Measurements from ENCODE around the gene RAD51AP1. TPM values are rescaled to one million over a fixed set of nuclear protein-coding genes. Genes with fewer than 3 reads are reported as not detected.

The RAD51AP1 gene
- total and polyA plus RNA-seq, 9 donors = 0.53 to 3.4 (median 1.6) TPM

DNA sequence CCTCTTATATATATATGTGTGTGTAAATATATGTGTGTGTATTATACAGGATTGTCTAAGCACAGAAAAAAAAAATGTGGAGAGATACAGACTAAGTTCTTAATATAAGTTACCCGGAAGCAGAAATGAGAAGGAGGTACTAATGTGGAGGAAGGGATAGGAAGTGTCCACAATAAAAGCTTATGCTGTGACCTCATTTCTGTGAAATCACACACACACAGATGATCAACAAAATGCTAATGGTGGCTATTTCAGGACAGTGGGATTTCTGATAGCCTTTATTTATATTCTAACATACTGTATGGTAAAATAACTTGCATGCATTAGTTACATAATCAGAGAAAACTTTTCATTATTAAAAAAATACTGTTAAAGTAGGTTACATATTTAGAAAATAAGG, 8.5 kb upstream of the RAD51AP1 start:
- no peaks in the 10 kb centered on the region for H3K36me3 ChIP-seq
- no peaks in the 10 kb centered on the region for H3K27me3 ChIP-seq
- H3K4me1 ChIP-seq (ENCODE audit: insufficient read depth) = no peaks in the 10 kb centered on the region
- 47 to 75% (median 60%) methylated on average over 1 of the region's 1 CpG for WGBS, 3 donors
- intact Hi-C loops (cut with DNase I) = no loop called here
- DNase-seq = no peak
- TF ChIP-seq, protein P1, sequence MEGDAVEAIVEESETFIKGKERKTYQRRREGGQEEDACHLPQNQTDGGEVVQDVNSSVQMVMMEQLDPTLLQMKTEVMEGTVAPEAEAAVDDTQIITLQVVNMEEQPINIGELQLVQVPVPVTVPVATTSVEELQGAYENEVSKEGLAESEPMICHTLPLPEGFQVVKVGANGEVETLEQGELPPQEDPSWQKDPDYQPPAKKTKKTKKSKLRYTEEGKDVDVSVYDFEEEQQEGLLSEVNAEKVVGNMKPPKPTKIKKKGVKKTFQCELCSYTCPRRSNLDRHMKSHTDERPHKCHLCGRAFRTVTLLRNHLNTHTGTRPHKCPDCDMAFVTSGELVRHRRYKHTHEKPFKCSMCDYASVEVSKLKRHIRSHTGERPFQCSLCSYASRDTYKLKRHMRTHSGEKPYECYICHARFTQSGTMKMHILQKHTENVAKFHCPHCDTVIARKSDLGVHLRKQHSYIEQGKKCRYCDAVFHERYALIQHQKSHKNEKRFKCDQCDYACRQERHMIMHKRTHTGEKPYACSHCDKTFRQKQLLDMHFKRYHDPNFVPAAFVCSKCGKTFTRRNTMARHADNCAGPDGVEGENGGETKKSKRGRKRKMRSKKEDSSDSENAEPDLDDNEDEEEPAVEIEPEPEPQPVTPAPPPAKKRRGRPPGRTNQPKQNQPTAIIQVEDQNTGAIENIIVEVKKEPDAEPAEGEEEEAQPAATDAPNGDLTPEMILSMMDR (IDR thresholded peaks at IDR 0.05) = no peak
- TF ChIP-seq EP300 (IDR thresholded peaks at IDR 0.05) = no peak
- H3K27ac ChIP-seq = no peak overlapping the region
- no peak overlapping the region for H3K4me3 ChIP-seq
- no peaks in the 10 kb centered on the region for H3K9me3 ChIP-seq

DNA sequence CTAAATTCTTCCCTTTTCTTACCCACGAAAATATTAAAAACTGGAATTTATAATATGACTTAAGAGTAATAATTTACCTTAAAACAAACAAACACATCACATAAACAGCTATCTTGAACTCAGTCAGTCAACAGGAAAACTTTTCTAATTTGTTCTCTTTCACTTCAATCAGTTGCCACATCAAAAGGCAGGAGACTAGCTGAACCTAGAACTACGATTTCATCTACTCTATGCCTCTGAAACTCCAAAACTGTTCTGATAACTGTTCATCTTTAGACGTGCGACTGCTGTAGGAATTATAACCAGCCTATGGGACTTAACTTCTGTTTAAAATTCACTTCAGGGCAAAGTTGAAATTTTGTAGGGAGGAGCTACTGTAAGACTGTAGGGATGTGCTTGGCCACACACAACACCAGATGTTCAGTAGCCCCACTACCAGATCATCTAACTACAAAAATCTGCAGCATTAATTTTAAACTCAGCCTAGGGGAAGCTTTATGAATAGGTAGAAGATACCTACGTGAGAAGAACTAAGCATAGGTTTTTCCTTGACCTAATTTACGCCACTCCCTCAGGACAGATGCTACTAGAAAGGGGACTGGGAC, 7.6 kb upstream of the RAD51AP1 start:
- Histone ChIP-seq H3K9me3 (no peaks in the 10 kb centered on the region), H3K27ac (no peak overlapping the region), H3K27me3 (no peaks in the 10 kb centered on the region), H3K36me3 (no peaks in the 10 kb centered on the region), H3K4me1 (ENCODE audit: insufficient read depth) (no peaks in the 10 kb centered on the region), H3K4me3 (no peak overlapping the region)
- intact Hi-C loops (cut with DNase I) = no loop called here
- 81 to 83% (median 83%) methylated on average over 6 of the region's 6 CpGs for whole genome bisulfite sequencing, 3 donors
- TF ChIP-seq EP300 (IDR thresholded peaks at IDR 0.05) (no peak), POLR2A (IDR thresholded peaks at IDR 0.05) (no peak)
- TF ChIP-seq, protein P1 (IDR thresholded peaks at IDR 0.05) = no peak
- DNase-seq = no peak

DNA sequence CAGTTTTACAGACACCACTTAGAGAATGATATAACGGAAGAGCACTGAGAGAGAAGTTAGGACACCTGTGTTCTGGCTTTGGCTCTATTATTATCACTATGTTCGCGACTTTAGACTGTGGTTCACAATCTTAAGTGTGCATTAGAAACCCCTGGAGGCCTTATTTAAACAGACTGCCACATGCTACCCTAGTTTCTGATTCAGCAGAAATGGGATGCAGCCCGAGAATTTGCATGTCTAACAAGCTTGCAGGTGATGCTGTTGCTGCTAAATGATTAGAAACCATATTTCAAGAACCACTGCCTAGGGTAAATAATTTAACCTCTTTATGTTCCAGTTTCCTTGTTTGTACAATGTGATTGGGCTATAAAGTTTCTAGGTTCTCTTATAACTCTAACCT, 3.6 kb upstream of the RAD51AP1 start:
- intact Hi-C loops (cut with DNase I) = no loop called here
- Histone ChIP-seq H3K27me3 (no peaks in the 10 kb centered on the region), H3K4me3 (no peak overlapping the region), H3K9me3 (no peaks in the 10 kb centered on the region), H3K27ac (no peak overlapping the region), H3K36me3 (no peaks in the 10 kb centered on the region), H3K4me1 (ENCODE audit: insufficient read depth) (no peaks in the 10 kb centered on the region)
- WGBS, 3 donors = 90 to 93% (median 91%) methylated on average over 4 of the region's 4 CpGs
- no peak for TF ChIP-seq EP300 (IDR thresholded peaks at IDR 0.05)
- no peak for TF ChIP-seq POLR2A (IDR thresholded peaks at IDR 0.05)
- TF ChIP-seq, protein P1 (IDR thresholded peaks at IDR 0.05) = no peak
- no peak for DNase-seq

DNA sequence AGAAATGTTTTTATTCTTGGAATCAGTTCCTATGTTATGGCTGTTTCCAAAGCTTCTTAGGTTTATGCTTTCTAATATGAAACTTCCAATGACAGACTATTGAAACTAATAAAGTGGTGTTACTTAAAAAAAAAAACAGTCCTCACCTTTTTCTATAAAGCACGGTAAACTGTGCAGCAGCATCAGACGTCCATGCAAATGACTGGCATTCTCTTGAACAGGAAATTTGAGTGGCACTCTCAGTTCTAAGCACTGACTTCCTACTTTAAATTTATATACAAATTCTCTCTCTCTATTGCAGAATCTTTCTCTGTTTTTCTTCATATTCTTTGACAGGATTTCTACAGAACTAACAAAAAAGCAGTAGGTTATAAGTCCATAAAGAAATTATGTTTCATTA, 2.8 kb upstream of the RAD51AP1 start:
- Histone ChIP-seq H3K36me3 (no peaks in the 10 kb centered on the region), H3K9me3 (no peaks in the 10 kb centered on the region), H3K27me3 (no peaks in the 10 kb centered on the region), H3K4me1 (ENCODE audit: insufficient read depth) (no peaks in the 10 kb centered on the region), H3K27ac (no peak overlapping the region), H3K4me3 (no peak overlapping the region)
- WGBS, 3 donors = 69 to 78% (median 70%) methylated on average over 2 of the region's 2 CpGs
- no peak for TF ChIP-seq POLR2A (IDR thresholded peaks at IDR 0.05)
- TF ChIP-seq, protein P1 (IDR thresholded peaks at IDR 0.05) = no peak
- TF ChIP-seq EP300 (IDR thresholded peaks at IDR 0.05) = no peak
- intact Hi-C loops (cut with DNase I) = no loop called here
- DNase-seq = no peak

All from ovary (tissue), 9 donors.